Aorta (tissue), 5 donors: ENCODE measurements around the gene ERGIC3. TPM values are rescaled to one million over a fixed set of nuclear protein-coding genes. Genes with fewer than 3 reads are reported as not detected.
"Not testable (repeated sequence)": the region's sequence is repeated elsewhere in the genome, so short reads cannot be mapped to it uniquely, and the experiment has no call there.

Source experiments
- ATAC-seq: fragments of 200-7000 bp; cut with Tn5 transposase; one replicate; pipeline ENCODE4 v1.9.1; 2022; ENCODE audit warnings: moderate library complexity; ENCODE audit not compliant: low FRiP score
- DNase-seq, 2 donors: peaks; one replicate each; pipeline ENCODE4 v3.0.0-alpha.2; 2020
- H3K27ac ChIP-seq, 2 donors: one replicate each; pipeline ENCODE4 v1.5.1; 2013; ENCODE audit warnings: low read length in 2 of 2, mild to moderate bottlenecking in 2 of 2, moderate library complexity in 2 of 2, control low read depth in 1 of 2, inconsistent platforms in 1 of 2, low read depth in 1 of 2
- H3K27me3 ChIP-seq, 2 donors: one replicate each; pipeline ENCODE4 v1.6.1; 2013; ENCODE audit warnings: control low read depth in 1 of 2, low read length in 1 of 2, mild to moderate bottlenecking in 1 of 2, moderate library complexity in 1 of 2; ENCODE audit not compliant: insufficient read depth in 2 of 2, control insufficient read depth in 1 of 2
- H3K36me3 ChIP-seq, 2 donors: one replicate each; pipeline ENCODE4 v1.6.1; 2013; ENCODE audit warnings: control low read depth in 1 of 2, low read length in 1 of 2, mild to moderate bottlenecking in 1 of 2; ENCODE audit not compliant: insufficient read depth in 2 of 2, control insufficient read depth in 1 of 2
- H3K4me1 ChIP-seq, 2 donors: one replicate each; pipeline ENCODE4 v1.6.1; 2013; ENCODE audit warnings: low read length in 2 of 2, control low read depth in 1 of 2, mild to moderate bottlenecking in 1 of 2, moderate library complexity in 1 of 2; ENCODE audit not compliant: insufficient read depth in 2 of 2, control insufficient read depth in 1 of 2
- H3K4me3 ChIP-seq, 2 donors: one replicate each; pipeline ENCODE4 v1.5.1; 2013; ENCODE audit warnings: low read length in 2 of 2, control low read depth in 1 of 2, mild to moderate bottlenecking in 1 of 2
- H3K9me3 ChIP-seq: one replicate; pipeline ENCODE4 v1.6.1; 2013; ENCODE audit warnings: mild to moderate bottlenecking, low read length; ENCODE audit not compliant: control insufficient read depth
- WGBS, 2 donors: extraction: QIAGEN DNeasy Blood & Tissue Kit; methylation state at CpG; one replicate each; pipeline ENCODE4 v1.1.7; 2013; 5-methylcytosine and 5-hydroxymethylcytosine counted together
- intact Hi-C, 2 donors: fragments of 100-400 bp; cut with DNase I; formaldehyde crosslinking; loops; one replicate each; pipeline versions ENCODE4 v1.14.2 to v1.15.0; 2022
- polyA plus RNA-seq, 2 donors: library from polyadenylated mRNA; stranded (reverse); fragments of 200-250 nt; gene quantifications; one replicate each; pipeline ENCODE4 v1.2.3, GENCODE V29; 2013
- total RNA-seq, 2 donors: library from RNA; stranded (reverse); fragmentation: NEBNext Ultra II Directional; extraction: Animal tissue kit (Norgen Biotek cat#: 25700); gene quantifications; one replicate each; pipeline ENCODE4 v1.2.1, GENCODE V29; 2021
- donor health status: healthy with polysubstance abuse.
- donor health status: Bipolar disorder and iron deficiency.
- donor health status: DM: no; HTN: no; CAD: no.
- donor health status: DM: no; HTN: no; CAD: no.
- donor health status: DM: yes; HTN: yes; CAD: no.

Gene ERGIC3
- total and polyA plus RNA-seq, 4 donors, result 140 to 254 (median 172) TPM

GRCh38 chr20:35547329-35547728, 5.5 kb downstream of the ERGIC3 start:
- H3K27ac ChIP-seq, result no peak overlapping the region
- WGBS, 2 donors, result 81 to 82% methylated on average over 9 of the region's 9 CpGs
- H3K4me1 ChIP-seq, result no peaks in the 10 kb centered on the region
- ATAC-seq, result no peak
- no peaks in the 10 kb centered on the region for H3K27me3 ChIP-seq
- H3K36me3 ChIP-seq, result peaks cover 3 to 5% of the 10 kb centered on the region in 2 donors
- DNase-seq, result peak in 1 of 2 donors; percentile 13
- intact Hi-C loops, result no loop called here
- H3K9me3 ChIP-seq, result no peaks in the 10 kb centered on the region
- H3K4me3 ChIP-seq, result no peak overlapping the region

- ATAC-seq, result no peak
Measured at GRCh38 chr20:35551503-35551902, 9.6 kb downstream of the ERGIC3 start.

GRCh38 chr20:35552914-35553313, 11.0 kb downstream of the ERGIC3 start:
- Histone ChIP-seq H3K27ac (no peak overlapping the region), H3K4me3 (no peak overlapping the region), H3K9me3 (no peaks in the 10 kb centered on the region), H3K27me3 (no peaks in the 10 kb centered on the region), H3K36me3 (peaks cover 0 to 20% of the 10 kb centered on the region in 2 donors), H3K4me1 (no peaks in the 10 kb centered on the region)
- peak in 1 of 2 donors; percentile 3 for DNase-seq
- WGBS, 2 donors, result 84 to 90% methylated on average over 3 of the region's 3 CpGs
- ATAC-seq, result no peak
- intact Hi-C loops, result no loop called here

More at GRCh38 chr20:35551503-35551902, 9.6 kb downstream of the ERGIC3 start:
- Histone ChIP-seq H3K4me1 (no peaks in the 10 kb centered on the region), H3K27me3 (no peaks in the 10 kb centered on the region), H3K27ac (no peak overlapping the region), H3K9me3 (no peaks in the 10 kb centered on the region), H3K36me3 (peaks cover 0 to 17% of the 10 kb centered on the region in 2 donors), H3K4me3 (no peak overlapping the region)
- intact Hi-C loops, result no loop called here
- peak; percentile 23 to 65 for DNase-seq
- 45 to 62% methylated on average over 4 of the region's 4 CpGs for WGBS, 2 donors

GRCh38 chr20:35555461-35555860, 13.6 kb downstream of the ERGIC3 start:
- ATAC-seq, H3K27me3 ChIP-seq, H3K27ac ChIP-seq, intact Hi-C loops, H3K4me1 ChIP-seq, H3K9me3 ChIP-seq, H3K4me3 ChIP-seq: not testable (repeated sequence)
- WGBS, 2 donors, result 58 to 66% methylated on average over 4 of the region's 4 CpGs
- DNase-seq, result peak; percentile 19 to 38
- peaks cover 0 to 18% of the 10 kb centered on the region in 2 donors for H3K36me3 ChIP-seq

GRCh38 chr20:35555951-35556645, 14.2 kb downstream of the ERGIC3 start:
- no peaks in the 10 kb centered on the region for H3K4me1 ChIP-seq
- ATAC-seq (no peak), DNase-seq (peak; percentile 18 to 65)
- H3K36me3 ChIP-seq, result peaks cover 0 to 18% of the 10 kb centered on the region in 2 donors
- intact Hi-C loops, result no loop called here
- H3K27ac ChIP-seq, result no peak overlapping the region
- no peaks in the 10 kb centered on the region for H3K9me3 ChIP-seq
- H3K27me3 ChIP-seq, result no peaks in the 10 kb centered on the region
- 95 to 96% methylated on average over 21 of the region's 21 CpGs for WGBS, 2 donors
- H3K4me3 ChIP-seq, result no peak overlapping the region

- 92 to 97% methylated on average over 8 of the region's 8 CpGs for WGBS, 2 donors
- Histone ChIP-seq H3K27me3 (no peaks in the 10 kb centered on the region), H3K36me3 (peaks cover 0 to 18% of the 10 kb centered on the region in 2 donors), H3K4me3 (no peak overlapping the region), H3K27ac (no peak overlapping the region), H3K4me1 (no peaks in the 10 kb centered on the region), H3K9me3 (no peaks in the 10 kb centered on the region)
- DNase-seq (peak in 1 of 2 donors; percentile 63), ATAC-seq (no peak)
- intact Hi-C loops, result no loop called here
Measured at GRCh38 chr20:35556871-35557270, 15.0 kb downstream of the ERGIC3 start.

- Histone ChIP-seq H3K27ac (no peak overlapping the region), H3K4me1 (no peaks in the 10 kb centered on the region), H3K27me3 (no peaks in the 10 kb centered on the region), H3K9me3 (no peaks in the 10 kb centered on the region), H3K36me3 (peaks cover 0 to 13% of the 10 kb centered on the region in 2 donors), H3K4me3 (no peak overlapping the region)
- WGBS, 2 donors, result 86 to 89% methylated on average over 4 of the region's 4 CpGs
- intact Hi-C loops, result no loop called here
- ATAC-seq (no peak), DNase-seq (peak in 1 of 2 donors; percentile 27)
Measured at GRCh38 chr20:35558451-35558850, 16.6 kb downstream of the ERGIC3 start.

GRCh38 chr20:35559042-35559693, 17.3 kb downstream of the ERGIC3 start:
- intact Hi-C loops, result no loop called here
- Histone ChIP-seq H3K4me3 (no peak overlapping the region), H3K27me3 (no peaks in the 10 kb centered on the region), H3K9me3 (no peaks in the 10 kb centered on the region), H3K4me1 (no peaks in the 10 kb centered on the region), H3K27ac (no peak overlapping the region), H3K36me3 (peaks cover 0 to 13% of the 10 kb centered on the region in 2 donors)
- DNase-seq, result peak in 1 of 2 donors; percentile 27
- no peak for ATAC-seq
- 84 to 89% methylated on average over 23 to 24 of the region's 24 CpGs for WGBS, 2 donors

GRCh38 chr20:35560105-35560511, 18.2 kb downstream of the ERGIC3 start:
- Histone ChIP-seq H3K27me3 (no peaks in the 10 kb centered on the region), H3K4me3 (no peak overlapping the region), H3K9me3 (no peaks in the 10 kb centered on the region), H3K36me3 (peaks cover 0 to 9% of the 10 kb centered on the region in 2 donors), H3K27ac (no peak overlapping the region), H3K4me1 (no peaks in the 10 kb centered on the region)
- 70 to 74% methylated on average over 17 to 18 of the region's 18 CpGs for WGBS, 2 donors
- intact Hi-C loops, result no loop called here
- DNase-seq (peak; percentile 25 to 68), ATAC-seq (no peak)
